NCI-H2227 (cell line): ENCODE measurements around the gene AHRR.

Experiments used
- DNase-seq: peaks from one replicate; lab custom pipeline; 2025; ENCODE audit not compliant: unreplicated experiment; lab: John Stamatoyannopoulos, UW

Gene AHRR

DNA sequence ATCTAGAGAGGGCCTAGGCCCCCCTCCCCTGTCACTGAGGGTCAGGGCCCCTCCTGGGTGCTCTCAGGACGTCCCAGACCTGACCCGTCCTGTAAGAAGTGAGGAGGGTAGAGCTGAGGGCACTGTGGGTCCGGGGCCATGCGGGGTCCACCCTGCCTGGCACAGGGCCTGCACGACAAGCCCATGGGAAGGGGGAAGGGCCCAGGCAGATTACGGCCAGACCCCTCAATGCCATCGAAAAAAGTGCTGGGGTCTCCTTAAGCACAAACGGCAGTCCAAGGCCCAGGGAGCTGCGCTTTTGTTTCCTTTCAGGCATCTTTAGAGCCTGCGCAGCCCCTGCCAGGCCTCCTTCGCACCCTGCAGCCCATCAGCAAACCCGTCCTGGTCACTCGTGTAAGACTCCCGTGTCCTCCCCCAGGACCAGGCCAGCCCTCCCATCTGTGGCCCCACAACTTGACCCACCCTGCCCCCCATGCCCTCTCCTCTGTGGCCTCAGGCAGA lies 117.0 kb downstream of the AHRR start:
- DNase-seq, result no peak

DNA sequence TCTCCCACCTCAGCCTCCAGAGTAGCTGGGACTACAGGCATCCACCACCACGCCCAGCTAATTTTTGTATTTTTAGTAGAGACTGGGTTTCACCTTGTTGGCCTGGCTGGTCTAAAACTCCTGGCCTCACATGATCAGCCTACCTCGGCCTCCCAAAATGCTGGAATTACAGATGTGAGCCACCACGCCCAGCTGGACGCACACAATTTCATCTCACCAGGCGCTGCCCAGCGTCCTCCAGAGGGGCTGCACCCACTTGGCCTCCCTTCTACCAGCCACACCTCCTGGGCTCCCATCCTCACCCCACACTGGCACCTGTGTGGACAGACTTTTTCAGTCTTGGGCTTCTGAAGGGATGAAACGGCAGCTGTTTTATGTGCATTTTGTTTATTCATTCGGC lies 117.7 kb downstream of the AHRR start:
- no peak for DNase-seq

DNA sequence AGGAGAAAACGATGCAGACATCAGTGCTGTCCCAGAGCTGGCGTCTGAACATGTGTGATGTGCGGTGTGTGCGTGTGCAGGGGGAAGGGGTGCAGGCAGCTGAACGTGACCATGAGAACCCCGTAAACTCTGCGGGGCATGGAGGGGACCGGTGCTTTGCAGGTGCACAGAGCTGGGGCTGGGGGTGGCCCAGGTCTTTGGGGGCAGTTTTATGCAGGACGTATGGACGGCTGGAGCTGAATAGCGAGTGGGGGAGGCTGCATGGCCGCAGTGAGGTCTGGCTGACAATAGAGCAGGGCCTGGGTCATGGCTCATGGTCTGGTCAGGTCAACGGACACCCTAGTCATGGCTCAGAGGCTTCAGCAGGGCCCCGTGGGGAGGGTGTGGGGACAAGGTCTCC lies 118.1 kb downstream of the AHRR start:
- DNase-seq, result no peak

DNA sequence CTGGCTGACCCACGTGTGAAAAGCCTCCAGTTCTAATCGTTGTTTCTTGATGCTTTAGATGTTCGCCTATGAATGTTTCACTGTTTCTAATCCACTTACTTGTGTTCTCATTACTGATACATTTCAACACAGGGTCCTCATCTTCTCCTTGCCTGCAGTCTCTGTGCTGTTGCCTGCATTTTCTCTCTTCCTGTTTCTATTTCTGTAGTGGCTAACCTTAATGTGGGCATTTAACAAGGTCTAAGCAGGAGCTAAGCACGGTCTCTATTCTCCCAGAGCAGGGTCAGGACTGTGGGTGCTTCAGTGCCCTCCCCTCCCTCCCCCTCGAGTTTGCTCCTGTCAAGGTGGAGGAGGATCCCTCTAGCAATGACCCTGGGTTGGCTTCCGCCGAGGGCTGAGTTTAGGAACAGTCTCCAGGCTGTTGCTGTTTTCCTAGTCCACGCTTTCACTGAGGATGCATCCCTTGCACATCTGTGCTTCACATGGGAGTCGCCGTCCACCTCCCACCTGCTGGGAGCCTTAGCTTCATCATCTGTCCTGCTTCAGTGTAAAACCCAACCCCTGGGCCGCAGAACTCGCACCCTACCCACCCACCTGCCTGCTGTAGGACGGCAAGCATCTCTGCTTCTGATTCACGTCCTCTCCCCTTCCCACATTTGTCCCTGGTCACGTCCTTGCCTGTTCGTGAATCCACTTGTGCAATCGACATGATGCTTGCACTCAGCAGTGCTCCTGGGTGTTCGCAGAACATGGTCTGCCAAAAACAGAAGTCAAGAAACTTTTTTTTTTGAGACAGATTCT lies 119.1 kb downstream of the AHRR start:
- no peak for DNase-seq

DNA sequence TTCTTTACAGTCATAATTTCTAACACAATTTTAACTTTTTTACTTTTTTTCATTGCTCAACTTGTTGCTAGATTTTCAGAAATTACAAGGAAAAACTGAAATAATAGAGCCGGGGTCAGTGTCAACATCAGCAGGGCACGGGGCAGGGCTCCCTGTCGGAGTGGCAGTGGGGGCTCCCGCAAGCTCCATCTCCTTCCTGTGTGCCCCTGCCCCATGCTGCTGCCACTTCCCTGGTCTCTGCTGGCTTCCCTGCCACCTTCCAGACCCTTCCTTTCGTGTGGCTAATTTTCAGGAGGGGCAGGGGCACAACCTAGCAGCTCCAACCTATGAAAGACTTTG lies 120.5 kb downstream of the AHRR start:
- no peak for DNase-seq

DNA sequence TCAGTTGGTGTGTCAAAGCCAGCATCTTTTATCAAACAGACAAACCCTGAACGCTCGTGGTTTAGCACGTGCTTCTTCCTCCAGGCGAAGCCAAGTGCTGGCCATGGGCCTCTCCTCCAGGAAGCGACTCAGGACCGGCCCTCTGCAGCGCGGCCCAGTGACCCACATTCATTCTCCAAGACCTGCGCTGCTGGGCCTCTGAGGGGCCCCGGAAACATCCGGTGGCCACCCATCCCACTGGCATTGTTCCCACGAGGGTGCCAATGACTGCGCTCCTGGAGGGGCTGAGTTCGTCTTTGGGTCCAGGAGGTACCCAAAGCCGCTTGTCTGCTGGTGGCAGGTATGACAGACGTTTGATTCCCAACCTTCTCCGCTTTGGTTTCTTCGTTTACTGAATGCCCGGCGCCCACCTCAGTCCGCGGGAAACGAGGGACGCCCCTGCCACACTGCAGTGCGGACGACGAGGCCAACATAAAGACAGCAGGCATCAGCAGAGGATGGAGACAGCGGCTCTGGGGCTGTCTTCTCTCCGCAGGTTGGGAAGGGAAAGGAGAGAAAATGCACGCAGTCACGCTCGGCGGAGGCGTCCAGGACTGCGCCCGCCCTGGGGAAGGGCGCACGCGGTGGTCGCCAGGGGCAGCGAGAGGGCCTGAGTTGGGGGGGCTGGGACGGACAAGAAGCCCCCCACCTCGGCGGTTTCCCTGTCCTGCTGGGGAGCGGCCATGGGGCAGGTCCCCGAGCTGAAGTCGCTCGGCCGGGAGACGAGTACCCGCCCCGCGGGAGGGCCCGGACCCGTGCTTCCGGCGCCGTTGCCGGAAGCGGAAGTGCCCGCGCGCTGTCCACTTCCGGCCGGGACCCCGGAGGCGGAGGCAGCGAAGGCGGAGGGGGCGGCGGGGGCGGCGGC lies 121.1 kb downstream of the AHRR start, which contains the start of gene EXOC3:
Gene EXOC3 (plus strand): TSS at position 842 of the 904 bp plus-strand sequence. CDS start 3,030 bp downstream, outside the sequence.
- peak; percentile 92 for DNase-seq

DNA sequence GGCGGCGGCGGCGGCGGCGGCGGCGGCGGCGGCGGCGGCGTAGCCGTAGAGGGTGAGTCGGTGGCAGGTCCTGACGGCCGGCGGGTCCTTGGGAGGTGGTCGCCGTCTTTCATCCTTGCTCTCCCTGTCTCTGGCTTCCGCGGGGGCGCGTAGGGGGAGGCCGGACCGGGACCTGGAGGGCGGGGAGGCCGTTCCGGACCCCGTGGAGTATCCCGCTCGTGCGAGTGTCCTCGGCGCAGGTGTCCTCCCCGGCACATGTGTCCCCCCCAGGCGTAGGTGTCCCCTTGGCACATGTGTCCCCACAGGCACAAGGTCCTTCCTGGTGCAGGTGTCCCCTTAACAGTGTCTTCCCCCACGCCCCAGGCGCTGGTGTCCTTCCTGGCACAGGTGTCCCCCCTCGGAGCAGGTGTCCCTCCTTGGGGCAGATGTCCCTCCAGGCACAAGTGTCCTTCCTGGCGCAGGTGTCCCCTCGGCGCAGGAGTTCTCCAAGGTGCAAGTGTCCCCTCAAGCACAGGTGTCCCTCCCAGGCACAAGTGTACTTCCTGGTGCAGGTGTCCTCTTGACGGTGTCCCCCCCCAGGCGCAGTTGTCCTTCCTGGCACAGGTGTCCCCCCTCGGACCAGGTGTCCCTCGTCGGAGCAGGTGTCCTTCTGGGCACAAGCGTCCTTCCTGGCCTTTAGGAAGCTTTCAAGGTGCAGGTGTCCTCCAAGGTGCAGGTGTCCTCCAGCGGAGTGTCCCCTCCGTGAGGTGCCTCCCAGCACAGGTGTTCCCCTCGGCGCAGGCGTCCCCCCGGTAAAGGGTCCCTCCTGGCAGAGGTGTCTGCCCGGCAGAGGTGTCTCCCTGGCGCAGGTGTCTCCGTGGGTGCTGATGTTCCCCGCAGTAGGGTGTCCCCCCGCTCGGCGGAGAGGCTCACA lies 122.0 kb downstream of the AHRR start:
- DNase-seq, result peak; percentile 60

DNA sequence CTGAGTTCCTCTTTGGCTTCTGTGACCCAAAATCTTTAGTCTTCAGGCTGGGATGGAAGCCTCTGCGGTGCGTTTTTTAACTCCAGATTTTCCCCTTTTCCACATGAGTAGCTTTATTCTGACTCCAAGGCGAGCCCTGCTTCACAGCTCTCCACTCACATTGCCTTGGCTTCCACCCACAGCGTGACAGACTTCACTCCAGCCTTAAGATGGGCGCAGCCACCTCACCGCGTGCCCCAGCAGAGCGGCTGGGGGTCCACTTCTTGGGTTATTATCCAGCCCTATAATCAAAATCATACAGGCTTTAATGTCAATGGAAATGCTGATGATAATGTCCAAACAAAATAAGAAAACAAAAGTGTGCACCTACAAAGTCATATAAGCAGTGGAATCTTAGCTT lies 122.7 kb downstream of the AHRR start:
- DNase-seq, result no peak

DNA sequence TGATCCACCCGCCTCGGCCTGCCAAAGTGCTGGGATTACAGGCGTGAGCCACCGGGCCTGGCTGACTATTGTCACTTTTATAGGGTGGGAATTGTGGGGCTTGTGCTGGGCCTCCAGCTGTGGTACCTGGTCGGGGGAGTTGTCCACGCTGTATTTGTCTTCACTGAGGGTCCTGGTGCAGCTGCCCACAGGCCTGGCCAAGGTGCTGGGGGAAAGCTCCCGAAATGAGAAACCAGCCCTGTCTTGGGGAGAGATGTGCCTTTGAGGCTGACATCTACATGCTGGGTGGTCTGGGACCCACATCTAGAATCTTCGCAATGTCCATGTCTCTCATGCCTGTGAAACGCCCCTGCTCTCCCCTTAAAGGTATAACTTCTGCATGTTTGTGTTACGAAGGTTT lies 124.1 kb downstream of the AHRR start:
- no peak for DNase-seq

DNA sequence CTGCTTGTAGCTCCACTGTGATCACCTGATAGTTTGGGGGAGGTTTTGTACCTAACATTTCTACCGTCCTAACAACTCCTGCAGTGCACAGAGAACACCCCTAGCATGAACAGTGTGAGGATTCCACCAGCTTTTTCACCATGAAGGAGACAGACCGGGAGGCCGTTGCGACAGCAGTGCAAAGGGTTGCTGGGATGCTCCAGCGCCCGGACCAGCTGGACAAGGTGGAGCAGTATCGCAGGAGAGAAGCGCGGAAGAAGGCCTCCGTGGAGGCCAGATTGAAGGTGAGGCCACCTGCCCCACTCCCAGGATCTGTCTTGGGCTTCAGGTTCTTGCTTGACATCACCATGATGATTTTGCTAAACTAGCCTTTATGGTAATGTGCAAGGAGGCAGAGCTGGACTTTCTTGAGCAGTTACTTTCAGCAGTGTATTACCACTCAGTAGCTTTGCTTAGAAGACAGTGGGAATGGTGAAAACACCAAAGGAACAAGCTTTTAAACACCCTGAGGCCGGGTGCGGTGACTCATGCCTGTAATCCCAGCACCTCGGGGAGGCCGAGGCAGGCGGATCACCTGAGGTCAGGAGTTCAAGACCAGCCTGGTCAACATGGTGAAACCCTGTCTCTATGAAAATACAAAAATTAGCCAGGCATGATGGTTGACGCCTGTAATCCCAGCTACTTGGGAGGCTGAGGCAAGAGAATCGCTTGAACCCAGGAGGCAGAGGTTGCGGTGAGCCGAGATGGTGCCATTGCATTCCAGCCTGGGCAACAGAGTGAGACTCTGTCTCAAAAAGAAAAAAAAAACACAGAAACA lies 124.8 kb downstream of the AHRR start:
- no peak for DNase-seq

DNA sequence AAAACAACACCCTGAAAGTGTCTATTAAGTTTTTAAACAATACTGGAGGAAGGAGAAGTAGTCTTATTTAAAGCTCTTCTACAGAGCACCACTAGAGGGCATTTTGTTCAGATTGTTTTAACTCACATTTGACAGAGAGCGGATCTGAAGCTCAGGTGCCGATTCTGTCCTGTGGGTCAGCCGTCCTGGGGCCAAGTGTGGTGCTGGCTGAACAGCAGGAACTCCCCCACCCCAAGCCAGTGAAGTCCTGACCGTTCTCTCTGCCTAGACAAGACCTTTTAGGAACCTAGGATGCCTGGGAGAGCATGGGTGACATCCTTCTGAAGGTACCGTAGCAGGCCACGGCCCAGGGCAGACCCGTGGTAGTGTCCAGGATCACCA lies 125.4 kb downstream of the AHRR start:
- peak; percentile 50 for DNase-seq

DNA sequence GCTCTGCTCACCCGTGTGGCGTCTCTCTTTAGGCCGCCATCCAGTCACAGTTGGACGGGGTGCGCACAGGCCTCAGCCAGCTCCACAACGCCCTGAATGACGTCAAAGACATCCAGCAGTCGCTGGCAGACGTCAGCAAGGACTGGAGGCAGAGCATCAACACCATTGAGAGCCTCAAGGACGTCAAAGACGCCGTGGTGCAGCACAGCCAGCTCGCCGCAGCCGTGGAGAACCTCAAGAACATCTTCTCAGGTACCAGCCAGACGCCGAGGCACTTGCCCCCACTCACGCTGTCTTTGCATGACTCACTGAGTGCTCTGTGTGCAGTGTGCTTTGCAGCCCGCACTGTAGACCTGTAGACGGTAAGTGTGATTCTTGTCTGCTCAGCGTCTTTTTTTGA lies 126.0 kb downstream of the AHRR start:
- DNase-seq, result no peak

DNA sequence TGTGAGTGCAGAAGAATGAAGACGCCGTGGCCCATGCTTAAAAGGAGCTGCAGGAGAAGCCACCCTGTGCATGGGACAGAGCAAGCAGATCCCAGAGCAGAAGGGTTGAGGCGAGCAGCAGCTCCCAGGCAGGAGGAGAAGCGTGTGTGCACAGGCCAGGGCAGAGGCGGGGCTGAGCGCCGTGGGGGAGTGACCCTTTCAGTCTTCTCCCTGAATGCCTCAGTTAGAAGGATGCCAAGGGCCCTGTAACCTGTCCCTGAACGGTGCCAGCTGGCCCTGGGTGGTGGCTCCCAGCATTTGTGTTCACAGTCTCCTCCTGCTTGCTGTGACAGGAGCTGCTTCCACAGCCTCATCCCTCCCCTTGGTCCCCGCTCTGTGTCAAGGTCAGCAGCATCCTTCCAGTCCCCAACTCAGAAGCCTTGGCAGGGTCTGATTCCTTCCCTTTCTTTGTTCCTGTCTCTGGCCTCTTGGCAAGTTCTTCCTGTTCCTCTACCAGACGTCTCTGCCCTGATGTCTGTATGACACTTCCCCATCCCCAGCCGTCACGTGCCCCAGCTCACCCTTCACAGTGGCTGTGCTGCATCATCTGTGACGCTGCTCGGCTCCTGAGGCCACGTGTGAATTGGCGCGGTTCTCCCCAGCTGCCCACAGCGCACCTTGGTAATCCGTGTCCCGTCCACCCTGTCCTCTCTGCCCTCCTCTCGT lies 126.7 kb downstream of the AHRR start:
- DNase-seq, result no peak

DNA sequence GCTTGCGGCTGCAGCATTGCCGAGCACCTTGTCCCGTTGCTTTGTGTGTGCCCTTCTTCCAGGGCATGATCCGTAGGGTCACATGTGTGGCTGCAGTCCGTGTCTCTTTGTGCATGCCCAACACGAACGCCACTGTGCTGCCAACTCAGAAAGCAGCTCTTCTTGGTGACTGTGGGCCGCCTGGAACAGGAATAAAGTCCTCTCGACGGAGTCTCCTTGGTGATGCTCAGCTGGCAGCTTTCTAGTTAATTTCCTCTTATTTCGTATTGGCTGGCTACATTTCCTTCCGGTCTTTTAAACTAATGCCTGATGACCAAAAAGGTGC lies 127.2 kb downstream of the AHRR start:
- DNase-seq, result no peak

DNA sequence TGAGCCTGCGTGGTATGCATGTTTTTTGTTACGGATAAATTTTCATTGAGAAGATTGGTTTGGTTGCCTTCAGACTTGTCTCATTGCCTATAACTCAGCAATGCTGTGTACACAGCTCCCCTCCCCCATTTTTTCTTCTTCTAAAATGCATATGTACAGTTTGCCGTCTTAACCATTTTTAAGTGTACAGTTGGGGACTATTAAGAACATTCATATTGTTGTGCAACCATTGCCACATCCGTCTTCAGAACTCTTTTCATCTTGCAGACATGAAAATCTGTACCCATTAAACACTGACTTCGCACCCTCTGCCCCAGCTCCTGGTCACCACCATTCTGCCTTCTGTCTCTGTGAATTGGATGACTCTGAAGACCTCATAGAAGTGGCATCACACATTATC lies 127.6 kb downstream of the AHRR start:
- DNase-seq, result no peak

DNA sequence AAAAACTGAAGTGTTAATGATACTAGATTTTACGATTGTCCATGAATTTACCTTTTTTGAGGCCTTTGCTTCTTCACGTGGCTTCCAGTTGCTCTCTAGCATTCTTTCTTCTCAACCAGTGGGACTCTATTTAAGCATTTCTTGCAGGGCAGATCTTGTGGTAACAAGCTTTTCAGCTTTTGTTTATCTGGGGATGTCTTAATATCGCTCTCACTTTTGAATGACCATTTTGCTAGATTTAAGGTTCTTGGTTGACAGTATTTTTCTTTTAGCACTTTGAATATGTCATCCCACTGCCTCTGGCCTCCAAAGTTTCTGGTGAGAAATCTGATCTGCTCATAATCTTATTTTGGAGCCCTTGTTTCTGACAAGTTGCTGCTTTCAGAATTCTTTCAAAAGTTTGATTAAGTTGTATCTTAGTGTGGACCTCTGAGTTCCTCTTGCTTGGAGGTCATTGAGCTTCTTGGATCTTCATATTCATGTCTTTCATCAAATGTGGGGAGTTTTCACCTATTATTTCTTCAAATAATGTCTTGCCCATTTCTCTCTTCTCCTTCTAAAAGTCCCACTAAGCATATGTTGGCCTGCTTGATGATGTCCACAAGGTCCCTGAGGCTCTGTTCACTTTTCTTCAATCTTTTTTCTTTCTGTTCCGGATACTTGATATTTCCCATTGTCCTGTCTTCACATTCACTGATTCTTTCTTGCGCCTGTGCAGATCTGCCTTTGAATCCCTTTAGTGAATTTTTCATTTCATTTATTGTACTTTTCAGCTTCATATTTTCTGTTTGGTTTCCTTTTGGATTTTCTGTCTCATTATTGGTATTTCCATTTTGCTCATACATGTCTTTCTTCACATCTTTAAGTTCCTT lies 130.3 kb downstream of the AHRR start:
- peak; percentile 28 for DNase-seq

DNA sequence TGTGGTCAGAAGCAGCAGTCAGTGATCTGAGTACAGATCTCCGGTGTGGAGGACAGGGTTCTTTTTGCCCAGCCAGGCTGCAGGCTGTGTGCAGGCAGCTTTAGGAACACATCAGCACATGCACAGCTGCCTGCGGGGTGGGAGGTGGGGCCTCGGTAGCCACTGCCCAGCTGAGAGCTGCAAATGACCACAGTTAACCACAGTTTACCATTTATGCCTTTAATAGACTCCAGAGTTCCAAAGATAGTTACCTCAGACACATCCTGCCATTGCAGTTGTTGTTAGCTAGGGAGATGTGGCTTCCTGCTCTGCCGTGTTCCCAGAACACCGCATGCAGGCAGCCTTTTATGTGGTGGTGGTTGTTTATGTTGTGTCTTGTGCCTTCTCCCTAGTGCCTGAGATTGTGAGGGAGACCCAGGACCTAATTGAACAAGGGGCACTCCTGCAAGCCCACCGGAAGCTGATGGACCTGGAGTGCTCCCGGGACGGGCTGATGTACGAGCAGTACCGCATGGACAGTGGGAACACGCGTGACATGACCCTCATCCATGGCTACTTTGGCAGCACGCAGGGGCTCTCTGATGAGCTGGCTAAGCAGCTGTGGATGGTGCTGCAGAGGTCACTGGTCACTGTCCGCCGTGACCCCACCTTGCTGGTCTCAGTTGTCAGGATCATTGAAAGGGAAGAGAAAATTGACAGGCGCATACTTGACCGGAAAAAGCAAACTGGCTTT lies 131.6 kb downstream of the AHRR start:
- no peak for DNase-seq
